Transverse colon (tissue), 4 donors: ENCODE measurements around the gene TNFRSF1B. TPM values are rescaled to one million over a fixed set of nuclear protein-coding genes. Genes with fewer than 3 reads are reported as not detected.
A peak's percentile ranks its signal among the peaks of the same experiment; 100 is the strongest.

ENCODE experiments used
- DNase-seq: peaks from one replicate; pipeline ENCODE4 v3.0.0-alpha.2; 2019
- H3K27ac ChIP-seq, 4 donors: fragments of 200-600 bp; sonication (generic); 2 replicates each; pipeline ENCODE4 v1.5.1; 2016 to 2018; ENCODE audit warnings: inconsistent platforms in 4 of 4
- H3K27me3 ChIP-seq: fragments of 200-600 bp; sonication (generic); 2 replicates; pipeline ENCODE4 v1.5.1; 2017; ENCODE audit warnings: inconsistent platforms
- H3K36me3 ChIP-seq, 4 donors: fragments of 200-600 bp; sonication (generic); 2 replicates each; pipeline ENCODE4 v1.5.1; 2017 to 2019; ENCODE audit warnings: inconsistent platforms in 4 of 4
- H3K4me1 ChIP-seq, 4 donors: fragments of 200-600 bp; sonication (generic); 2 replicates each; pipeline ENCODE4 v1.5.1; 2017 to 2020; ENCODE audit warnings: inconsistent platforms in 4 of 4
- H3K4me3 ChIP-seq, 4 donors: fragments of 200-600 bp; sonication (generic); 1 replicate in 1 of 4; 2 replicates in 3 of 4; pipeline versions ENCODE4 v1.5.1 to v1.6.1; 2017 to 2019; ENCODE audit warnings: inconsistent platforms in 4 of 4
- H3K9me3 ChIP-seq, 2 donors: fragments of 200-600 bp; sonication (generic); 2 replicates each; pipeline ENCODE4 v1.5.1; 2017 to 2019; ENCODE audit warnings: inconsistent platforms in 2 of 2
- EP300 ChIP-seq: sonication (generic); formaldehyde crosslinking; IDR thresholded peaks from one replicate; pipeline ENCODE4 v1.6.1; 2017; ENCODE audit warnings: antibody characterized with exemption, low read depth
- POLR2A ChIP-seq: fragments of 450-650 bp; IDR thresholded peaks from one replicate; pipeline ENCODE4 v1.6.1; 2016; ENCODE audit warnings: antibody characterized with exemption, mild to moderate bottlenecking, moderate library complexity
- POLR2AphosphoS5 ChIP-seq, 3 donors: sonication (generic); formaldehyde crosslinking; IDR thresholded peaks; one replicate each; pipeline ENCODE4 v1.6.1; 2016; ENCODE audit warnings: antibody characterized with exemption in 3 of 3
- WGBS, 2 donors: methylation state at CpG; one replicate each; pipeline ENCODE4 v1.1.5; 2018; ENCODE audit warnings: low coverage in 1 of 2; 5-methylcytosine and 5-hydroxymethylcytosine counted together
- in situ Hi-C, 4 donors: fragments of 200-750 bp; cut with MboI; loops; one replicate each; pipeline versions ENCODE4 v1.15.0 to v1.15.1; 2017; ENCODE audit warnings: low sequenced_read_pairs in 3 of 4, low pct_ligation_motif_present in 1 of 4, low pct_unique_long_range_greater_than_20kb in 1 of 4
- intact Hi-C: fragments of 100-400 bp; cut with DNase I; formaldehyde crosslinking; loops from one replicate; pipeline ENCODE4 v1.15.1; 2023; ENCODE audit warnings: low total_unique reads
- total RNA-seq, 4 donors: library from RNA; depleted of rRNA; stranded (reverse); fragments of >200 nt; gene quantifications; one replicate each; pipeline ENCODE4 v1.1.0, GENCODE V29; 2016
- TF ChIP-seq, protein P1 (sequence below), 5 experiments: fragments of 200-600 bp in 3 of 5; fragments of 450-650 bp in 2 of 5; sonication (generic) in 3 of 5; IDR thresholded peaks; 1 replicate in 2 of 5; 2 replicates in 3 of 5; pipeline ENCODE4 v1.5.1; 2016 to 2017; ENCODE audit warnings: antibody characterized with exemption in 5 of 5, inconsistent platforms in 3 of 5, mild to moderate bottlenecking in 2 of 5, moderate library complexity in 1 of 5

The TNFRSF1B gene
- total RNA-seq, 4 donors from 2014 or later: 11.1 to 17.3 (median 15.3) TPM

DNA sequence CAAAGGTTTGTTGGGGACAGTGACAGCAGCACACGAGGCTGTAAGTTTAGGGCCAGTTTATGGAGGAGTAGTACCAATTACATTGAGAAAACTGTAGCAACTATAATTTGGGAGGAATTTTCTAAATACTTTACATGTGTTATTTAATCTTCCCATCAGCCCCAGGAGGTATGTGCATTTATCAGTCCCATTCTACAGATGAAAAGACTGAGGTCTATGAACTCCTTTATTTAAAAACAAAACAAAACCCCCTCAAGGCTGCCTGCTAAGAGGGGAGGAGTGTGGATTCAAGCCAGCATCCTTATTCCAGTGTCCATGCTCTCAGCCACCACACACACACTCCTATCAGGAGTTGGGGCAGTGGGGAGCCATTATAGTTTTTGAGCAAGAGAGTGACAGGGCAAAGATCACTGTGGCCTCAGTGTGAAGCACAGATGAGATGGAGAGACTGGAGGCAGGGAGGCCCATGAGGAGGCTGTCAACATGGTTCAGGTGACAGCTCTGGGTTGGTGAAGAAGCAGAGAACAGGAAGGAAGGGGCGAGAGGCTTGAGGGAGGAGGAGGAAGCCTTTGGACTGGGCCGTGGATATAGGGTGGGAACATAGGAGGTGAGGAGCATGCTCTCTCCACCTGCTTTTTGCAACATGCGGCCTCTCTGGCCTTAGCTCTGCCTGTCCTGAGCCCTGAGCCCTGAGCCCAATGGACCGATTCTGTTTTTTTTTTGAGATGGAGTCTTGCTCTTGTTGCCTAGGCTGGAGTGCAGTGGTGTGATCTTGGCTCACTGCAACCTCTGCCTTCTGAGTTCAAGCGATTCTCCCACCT lies 9.7 kb downstream of the TNFRSF1B start:
- Histone ChIP-seq H3K27me3 (no peaks in the 10 kb centered on the region), H3K4me3 (no peak overlapping the region), H3K9me3 (no peaks in the 10 kb centered on the region), H3K27ac (peak overlapping the region; percentile 51 to 87 (median 82)), H3K4me1 (peaks cover 9 to 76% (median 35%) of the 10 kb centered on the region in 4 donors), H3K36me3 (no peaks in the 10 kb centered on the region)
- no peak for TF ChIP-seq POLR2AphosphoS5 (IDR thresholded peaks at IDR 0.05)
- no peak for TF ChIP-seq POLR2A
- no peak for TF ChIP-seq EP300
- TF ChIP-seq, protein P1, sequence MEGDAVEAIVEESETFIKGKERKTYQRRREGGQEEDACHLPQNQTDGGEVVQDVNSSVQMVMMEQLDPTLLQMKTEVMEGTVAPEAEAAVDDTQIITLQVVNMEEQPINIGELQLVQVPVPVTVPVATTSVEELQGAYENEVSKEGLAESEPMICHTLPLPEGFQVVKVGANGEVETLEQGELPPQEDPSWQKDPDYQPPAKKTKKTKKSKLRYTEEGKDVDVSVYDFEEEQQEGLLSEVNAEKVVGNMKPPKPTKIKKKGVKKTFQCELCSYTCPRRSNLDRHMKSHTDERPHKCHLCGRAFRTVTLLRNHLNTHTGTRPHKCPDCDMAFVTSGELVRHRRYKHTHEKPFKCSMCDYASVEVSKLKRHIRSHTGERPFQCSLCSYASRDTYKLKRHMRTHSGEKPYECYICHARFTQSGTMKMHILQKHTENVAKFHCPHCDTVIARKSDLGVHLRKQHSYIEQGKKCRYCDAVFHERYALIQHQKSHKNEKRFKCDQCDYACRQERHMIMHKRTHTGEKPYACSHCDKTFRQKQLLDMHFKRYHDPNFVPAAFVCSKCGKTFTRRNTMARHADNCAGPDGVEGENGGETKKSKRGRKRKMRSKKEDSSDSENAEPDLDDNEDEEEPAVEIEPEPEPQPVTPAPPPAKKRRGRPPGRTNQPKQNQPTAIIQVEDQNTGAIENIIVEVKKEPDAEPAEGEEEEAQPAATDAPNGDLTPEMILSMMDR (IDR thresholded peaks at IDR 0.05): no peak
- in situ Hi-C loops (no loop called here), intact Hi-C loops (no loop called here)
- whole genome bisulfite sequencing, 2 donors: 57 to 78% methylated on average over 1 to 6 of the region's 6 CpGs
- DNase-seq: no peak

GRCh38 chr1:12177156-12177998 lies 10.6 kb downstream of the TNFRSF1B start:
- no peaks in the 10 kb centered on the region for H3K27me3 ChIP-seq
- H3K27ac ChIP-seq: peak overlapping the region; percentile 51 to 87 (median 82)
- intact Hi-C loops: no loop called here
- no peak for TF ChIP-seq POLR2AphosphoS5 (IDR thresholded peaks at IDR 0.05)
- no peak for TF ChIP-seq POLR2A
- no peak for TF ChIP-seq EP300
- TF ChIP-seq, protein P1 (IDR thresholded peaks at IDR 0.05): no peak
- no peaks in the 10 kb centered on the region for H3K36me3 ChIP-seq
- DNase-seq: no peak
- H3K4me3 ChIP-seq: no peak overlapping the region
- in situ Hi-C loops: no loop called here
- no peaks in the 10 kb centered on the region for H3K9me3 ChIP-seq
- WGBS, 2 donors: 84 to 93% methylated on average over 7 to 22 of the region's 24 CpGs
- peaks cover 9 to 71% (median 35%) of the 10 kb centered on the region in 4 donors for H3K4me1 ChIP-seq

- no peak overlapping the region for H3K4me3 ChIP-seq
- 46 to 55% methylated on average over 7 to 14 of the region's 14 CpGs for WGBS, 2 donors
- peaks cover 9 to 74% (median 37%) of the 10 kb centered on the region in 4 donors for H3K4me1 ChIP-seq
- peak; percentile 64 for DNase-seq
- H3K27me3 ChIP-seq: no peaks in the 10 kb centered on the region
- intact Hi-C loops: no loop called here
- TF ChIP-seq POLR2AphosphoS5 (IDR thresholded peaks at IDR 0.05): peak; percentile 18 to 41 (median 23)
- TF ChIP-seq, protein P1 (IDR thresholded peaks at IDR 0.05): no peak
- in situ Hi-C loops: no loop called here
- peak overlapping the region; percentile 51 to 87 (median 82) for H3K27ac ChIP-seq
- no peaks in the 10 kb centered on the region for H3K9me3 ChIP-seq
- no peaks in the 10 kb centered on the region for H3K36me3 ChIP-seq
These were observed 11.2 kb downstream of the TNFRSF1B start for GRCh38 chr1:12177999-12178441.

DNA sequence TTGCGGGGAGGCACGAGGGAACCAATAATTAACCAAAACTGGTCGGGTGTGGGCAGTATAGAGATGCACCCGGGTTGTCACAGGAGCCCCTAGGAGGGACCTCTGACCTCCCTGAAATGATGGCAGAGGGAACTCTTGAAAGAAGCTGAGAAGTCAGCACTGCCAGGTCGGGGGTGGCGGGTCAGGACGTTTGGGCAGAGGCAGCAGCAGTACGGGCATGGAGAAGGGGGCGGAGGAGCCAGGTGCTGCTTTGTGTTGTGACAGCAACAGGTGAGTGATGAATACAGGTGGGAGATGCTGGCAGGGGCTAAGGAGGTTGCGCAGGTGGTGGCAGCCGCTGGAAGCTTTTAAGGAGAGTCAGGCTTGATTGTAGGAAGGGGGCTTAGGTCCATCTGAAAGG lies 11.7 kb downstream of the TNFRSF1B start:
- WGBS, 2 donors: 42 to 61% methylated on average over 4 to 11 of the region's 11 CpGs
- Histone ChIP-seq H3K27me3 (no peaks in the 10 kb centered on the region), H3K36me3 (no peaks in the 10 kb centered on the region), H3K9me3 (no peaks in the 10 kb centered on the region), H3K27ac (peak overlapping the region; percentile 51 to 87 (median 82)), H3K4me3 (no peak overlapping the region), H3K4me1 (peaks cover 9 to 69% (median 37%) of the 10 kb centered on the region in 4 donors)
- intact Hi-C loops: no loop called here
- no peak for TF ChIP-seq POLR2A
- in situ Hi-C loops: no loop called here
- no peak for DNase-seq
